K562 (cell line): ENCODE data around the gene HOXB3. TPM values are rescaled to one million over a fixed set of nuclear protein-coding genes. Genes with fewer than 3 reads are reported as not detected.

Experiments used
- ATAC-seq: fragments of 200-7000 bp; cut with Tn5 transposase; 3 replicates; pipeline ENCODE4 v1.9.1; 2020; ENCODE audit warnings: moderate library complexity
- BruUV-seq: library from RNA; stranded (reverse); fragments of 400-500 nt; replicated peaks from 2 replicates; lab custom pipeline; 2021; lab: Mats Ljungman, UMichigan
- CTCF ChIA-PET: fragments of 300-600 bp; formaldehyde crosslinking; extraction: SDS; loops from one replicate; lab custom pipeline; 2021; ENCODE audit warnings: low intra/inter-chr PET ratio; lab: Yijun Ruan, JAX
- POLR2A ChIA-PET: fragments of 300-600, 350-650 bp; sonication (Branson Sonifier 250); formaldehyde crosslinking; extraction: SDS; loops from one replicate; lab custom pipeline; 2021; ENCODE audit warnings: antibody characterized with exemption, inconsistent platforms; lab: Yijun Ruan, JAX
- DNase-seq, 4 experiments: peaks; one replicate each; pipeline versions ENCODE4 v3.0.0 to v3.0.0-alpha.2; 2011 to 2018; ENCODE audit warnings: low spot score in 3 of 4, mixed read lengths in 3 of 4; ENCODE audit errors: extremely low read depth in 1 of 4
- FAIRE-seq: peaks from 2 replicates; lab custom pipeline; 2011; peaks lifted over from hg19 to GRCh38; lab: Jason Lieb, UNC
- H2AFZ ChIP-seq: 2 replicates; pipeline ENCODE4 v1.6.0; 2011; ENCODE audit warnings: low read depth, low read length, control low read depth, inconsistent platforms
- H3K27ac ChIP-seq: fragments of 200-600 bp; 3 replicates; pipeline ENCODE4 v1.8.0; 2011; ENCODE audit warnings: low read depth, mild to moderate bottlenecking, control low read depth, inconsistent platforms, low read length, moderate library complexity, mixed read lengths; ENCODE audit errors: extremely low read depth
- H3K27me3 ChIP-seq, 2 experiments: fragments of 300-600 bp in 1 of 2; 2 replicates in 1 of 2; 3 replicates in 1 of 2; pipeline versions ENCODE4 v1.6.0 to v1.8.0; 2011; ENCODE audit warnings: inconsistent platforms in 2 of 2, low read length in 2 of 2, mild to moderate bottlenecking in 1 of 2, mixed read lengths in 1 of 2, moderate library complexity in 1 of 2; ENCODE audit not compliant: control insufficient read depth in 2 of 2, insufficient read depth in 2 of 2
- H3K36me3 ChIP-seq: fragments of 300-600 bp; 3 replicates; pipeline ENCODE4 v1.8.0; 2011; ENCODE audit warnings: mild to moderate bottlenecking, low read length, inconsistent platforms; ENCODE audit not compliant: control insufficient read depth, insufficient read depth
- H3K4me1 ChIP-seq, 2 experiments: fragments of 200-600 bp in 1 of 2; replicated peaks in 1 of 2; 2 replicates in 1 of 2; 3 replicates in 1 of 2; pipeline versions ENCODE4 v1.5.1 to v1.8.0; 2011; ENCODE audit warnings: inconsistent platforms in 2 of 2, low read length in 2 of 2, mild to moderate bottlenecking in 1 of 2, mixed read lengths in 1 of 2, moderate library complexity in 1 of 2; ENCODE audit not compliant: control insufficient read depth in 2 of 2, insufficient read depth in 2 of 2
- H3K4me2 ChIP-seq: 2 replicates; pipeline ENCODE4 v1.6.1; 2011; ENCODE audit warnings: low read length, control low read depth, inconsistent platforms, mixed read lengths; ENCODE audit not compliant: insufficient read depth
- H3K4me3 ChIP-seq: fragments of 200-600 bp; sonication (generic), shearing (Covaris generic); 2 replicates; pipeline ENCODE4 v1.5.1; 2016; ENCODE audit warnings: control low read depth, inconsistent platforms
- H3K79me2 ChIP-seq: fragments of 200-600 bp; 3 replicates; pipeline ENCODE4 v1.8.0; 2011; ENCODE audit warnings: low read length, inconsistent platforms; ENCODE audit not compliant: control insufficient read depth, insufficient read depth
- H3K9ac ChIP-seq, 2 experiments: 2 replicates each; pipeline versions ENCODE4 v1.6.0 to v1.6.1; 2011; ENCODE audit warnings: low read depth in 2 of 2, low read length in 2 of 2, control low read depth in 1 of 2, inconsistent platforms in 1 of 2, mild to moderate bottlenecking in 1 of 2, mixed read lengths in 1 of 2; ENCODE audit not compliant: insufficient read depth in 1 of 2
- H3K9me1 ChIP-seq: one replicate; pipeline ENCODE4 v1.6.0; 2011; ENCODE audit warnings: inconsistent platforms, mild to moderate bottlenecking, low read length, moderate library complexity; ENCODE audit not compliant: control insufficient read depth, insufficient read depth
- H3K9me3 ChIP-seq: replicated peaks from 2 replicates; pipeline ENCODE4 v1.5.1; 2011; ENCODE audit warnings: low read depth, low read length, inconsistent platforms; ENCODE audit not compliant: control insufficient read depth, insufficient read depth
- H4K20me1 ChIP-seq: replicated peaks from 2 replicates; pipeline ENCODE4 v1.6.1; 2011; ENCODE audit warnings: low read length, inconsistent platforms, mixed read lengths; ENCODE audit not compliant: control insufficient read depth, insufficient read depth
- POLR2G ChIP-seq: fragments of 200-400 bp; formaldehyde crosslinking; IDR thresholded peaks from 2 replicates; pipeline ENCODE4 v1.6.1; 2017; ENCODE audit warnings: low read depth, mild to moderate bottlenecking, antibody characterized with exemption, low read length, moderate library complexity
- POLR2H ChIP-seq: IDR thresholded peaks from 2 replicates; pipeline ENCODE4 v1.6.1; 2016; ENCODE audit warnings: missing genetic modification characterization, low read depth, mild to moderate bottlenecking, control low read depth, missing compliant biosample characterization, moderate library complexity
- RBFOX2 ChIP-seq: fragments of 200-400 bp; formaldehyde crosslinking; IDR thresholded peaks from 2 replicates; pipeline ENCODE4 v1.6.1; 2017; ENCODE audit warnings: low read depth, mild to moderate bottlenecking, low read length, moderate library complexity
- ZNF57 ChIP-seq: fragments of 450-650 bp; formaldehyde crosslinking; IDR thresholded peaks from 2 replicates; pipeline ENCODE4 v1.4.0; 2020; ENCODE audit warnings: mild to moderate bottlenecking, moderate library complexity
- WGBS: fragments of 100-300 bp; shearing (Covaris generic); methylation state at CpG from one replicate; pipeline ENCODE4 v1.1.6; 2016; ENCODE audit warnings: low coverage, mixed read lengths; ENCODE audit not compliant: insufficient coverage; ENCODE audit errors: missing lambda C conversion rate; 5-methylcytosine and 5-hydroxymethylcytosine counted together
- in situ Hi-C: fragments of 300-500 bp; cut with MboI; formaldehyde crosslinking; loops from 4 replicates; pipeline ENCODE4 v1.15.0; 2018; ENCODE audit warnings: inconsistent platforms, mixed read lengths
- intact Hi-C: fragments of 100-400 bp; cut with micrococcal nuclease; formaldehyde crosslinking; loops from 2 replicates; pipeline ENCODE4 v1.14.2; 2022
- polyA plus RNA-seq, 8 experiments: library from polyadenylated mRNA; depleted of rRNA in 4 of 8; stranded (reverse) in 5 of 8; unstranded in 3 of 8; fragments of >200 nt; fragmentation: Nextera tagmentation in 2 of 8; fragmentation: Illumina TruSeq in 1 of 8; extraction: Ambion mirVana in 2 of 8; extraction: Trizol in 1 of 8; gene quantifications; 2 replicates each; pipeline versions ENCODE4 v1.2.1 to v1.2.3, GENCODE V29; 2011 to 2014; ENCODE audit warnings: inconsistent platforms in 1 of 8, missing spikeins in 1 of 8
- total RNA-seq, 7 experiments: library from RNA; depleted of rRNA in 6 of 7; stranded (reverse); fragments of >200 nt in 6 of 7; fragmentation: Illumina TruSeq in 2 of 7; extraction: Trizol in 2 of 7; gene quantifications; 2 replicates each; pipeline versions ENCODE4 v1.2.1 to v1.2.3, GENCODE V29; 2011 to 2021; ENCODE audit warnings: low replicate concordance in 1 of 7

HOXB3 gene
- total and polyA plus RNA-seq, 9 of the 15 experiments (the other 6 are each of a cell fraction or from before 2014, with no cell fraction given): 2.4 to 41.3 (median 20.2) TPM

- H3K27ac ChIP-seq: peak overlapping the region; percentile 97; the same call in 2 of the 3 replicates
- intact Hi-C loops: no loop called here
- FAIRE-seq (no peak), ATAC-seq (no peak), DNase-seq (no peak)
- no peaks in the 10 kb centered on the region for H4K20me1 ChIP-seq
- peaks cover 54 to 65% of the 10 kb centered on the region in 2 experiments for H3K4me1 ChIP-seq
- POLR2A ChIA-PET: interaction anchor here (1.6 to 2.5 kb wide), 3 partner anchors 10 to 35 kb away, joined by 5 to 21 read pairs (median 8); no protein-coding TSS in a partner anchor
- no peaks in the 10 kb centered on the region for H3K27me3 ChIP-seq
- CTCF ChIA-PET: no interaction called here
- no peaks in the 10 kb centered on the region for H3K9me1 ChIP-seq
- 98% methylated on average over 26 of the region's 35 CpGs for WGBS
- no TSS peak for BruUV-seq
- H3K9ac ChIP-seq: peak overlapping the region in 1 of 2 experiments; percentile 50; a peak in 1 of 4 replicates
- in situ Hi-C loops: no loop called here
- no peak overlapping the region for H3K4me3 ChIP-seq
- TF ChIP-seq POLR2G (peak; percentile 40; the same call in 1 of the 2 replicates), ZNF57 (no peak), POLR2H (tag) (no peak), RBFOX2 (0 out of 2 replicates have a peak, but pooled peaks have one; percentile 14)
- H3K79me2 ChIP-seq: peaks cover 41% of the 10 kb centered on the region
- no peak overlapping the region; the same call in 1 of the 2 replicates for H3K4me2 ChIP-seq
- H2AFZ ChIP-seq: no peak overlapping the region
- H3K36me3 ChIP-seq: peaks cover 10% of the 10 kb centered on the region; the same call in 1 of the 3 replicates
- H3K9me3 ChIP-seq: no peaks in the 10 kb centered on the region
Observed at GRCh38 chr17:48633266-48633677, 43.2 kb upstream of the HOXB3 start.
